CD4-positive, CD25-positive, alpha-beta regulatory T cell (primary cell): Measurements from ENCODE around the gene PELI3. TPM values are rescaled to one million over a fixed set of nuclear protein-coding genes. Genes with fewer than 3 reads are reported as not detected.
"Not testable (repeated sequence)": the region's sequence is repeated elsewhere in the genome, so short reads cannot be mapped to it uniquely, and the experiment has no call there.

Source experiments
- ATAC-seq, 2 donors: fragments of 150-1000 bp; cut with Tn5 transposase; one replicate each; pipeline ENCODE4 v1.10.0; 2021; ENCODE audit warnings: low read depth in 2 of 2, moderate number of reproducible peaks in 2 of 2, moderate library complexity in 1 of 2
- DNase-seq, 3 donors: peaks; one replicate each; pipeline versions ENCODE4 v3.0.0 to v3.0.0-alpha.2; 2012 to 2022; ENCODE audit warnings: mixed read lengths in 1 of 3
- H3K27ac ChIP-seq: one replicate; pipeline ENCODE4 v1.7.0; 2013; ENCODE audit warnings: mild to moderate bottlenecking, low read length; ENCODE audit not compliant: insufficient read depth, poor library complexity, severe bottlenecking
- H3K27me3 ChIP-seq: one replicate; pipeline ENCODE4 v1.7.0; 2013; ENCODE audit warnings: low read length; ENCODE audit not compliant: control insufficient read depth, insufficient read depth
- H3K36me3 ChIP-seq: one replicate; pipeline ENCODE4 v1.7.0; 2013; ENCODE audit warnings: mild to moderate bottlenecking, low read length, moderate library complexity; ENCODE audit not compliant: control insufficient read depth, insufficient read depth
- H3K4me1 ChIP-seq: 2 replicates; pipeline ENCODE4 v1.7.0; 2013; ENCODE audit warnings: mild to moderate bottlenecking, low read length; ENCODE audit not compliant: insufficient read depth, control insufficient read depth, poor library complexity, severe bottlenecking
- H3K4me3 ChIP-seq: one replicate; pipeline ENCODE4 v1.7.0; 2013; ENCODE audit warnings: low read depth, mild to moderate bottlenecking, low read length, moderate library complexity
- H3K9me3 ChIP-seq, 2 experiments: 1 replicate in 1 of 2; 2 replicates in 1 of 2; pipeline ENCODE4 v1.7.0; 2013; ENCODE audit warnings: low read length in 2 of 2, mild to moderate bottlenecking in 1 of 2, moderate library complexity in 1 of 2; ENCODE audit not compliant: control insufficient read depth in 2 of 2
- H3K27ac Mint-ChIP-seq, 3 donors: one replicate each; pipeline ENCODE4 v1.8.0; 2020 to 2022; ENCODE audit warnings: mild to moderate bottlenecking in 3 of 3, mixed read lengths in 3 of 3, moderate library complexity in 2 of 3
- H3K27me3 Mint-ChIP-seq: one replicate; pipeline ENCODE4 v1.8.0; 2022; ENCODE audit warnings: mild to moderate bottlenecking, mixed read lengths
- H3K36me3 Mint-ChIP-seq: one replicate; pipeline ENCODE4 v1.8.0; 2020; ENCODE audit warnings: mixed read lengths
- H3K4me1 Mint-ChIP-seq, 4 donors: one replicate each; pipeline ENCODE4 v1.8.0; 2020 to 2022; ENCODE audit warnings: mixed read lengths in 4 of 4, mild to moderate bottlenecking in 1 of 4
- H3K4me3 Mint-ChIP-seq, 4 donors: one replicate each; pipeline ENCODE4 v1.8.0; 2020 to 2022; ENCODE audit warnings: mild to moderate bottlenecking in 4 of 4, mixed read lengths in 4 of 4, moderate library complexity in 3 of 4
- H3K9me3 Mint-ChIP-seq, 7 donors: one replicate each; pipeline ENCODE4 v1.8.0; 2020 to 2022; ENCODE audit warnings: mixed read lengths in 7 of 7, mild to moderate bottlenecking in 3 of 7, moderate library complexity in 2 of 7
- polyA plus RNA-seq, 4 donors: library from polyadenylated mRNA; unstranded; fragments of 300-500 nt; fragmentation: Illumina TruSeq; gene quantifications; one replicate each; pipeline ENCODE4 v1.2.3, GENCODE V29; 2021
- total RNA-seq: library from RNA; stranded (reverse); gene quantifications from one replicate; pipeline ENCODE4 v1.2.3, GENCODE V29; 2022

The PELI3 gene
- total and polyA plus RNA-seq, 5 donors from 2014 or later = 4.4 to 9.6 (median 6.5) TPM

DNA sequence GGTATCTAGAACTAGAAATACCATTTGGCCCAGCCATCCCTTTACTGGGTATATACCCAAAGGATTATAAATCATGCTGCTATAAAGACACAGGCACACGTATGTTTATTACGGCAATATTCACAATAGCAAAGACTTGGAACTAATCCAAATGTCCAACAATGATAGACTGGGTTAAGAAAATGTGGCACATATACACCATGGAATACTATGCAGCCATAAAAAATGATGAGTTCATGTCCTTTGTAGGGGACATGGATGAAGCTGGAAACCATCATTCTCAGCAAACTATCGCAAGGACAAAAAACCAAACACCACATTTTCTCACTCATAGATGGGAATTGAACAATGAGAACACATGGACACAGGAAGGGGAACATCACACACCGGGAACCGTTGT is 2.6 kb upstream of the PELI3 start:
- not testable (repeated sequence) for H3K27ac Mint-ChIP-seq, DNase-seq, H3K4me3 ChIP-seq, H3K9me3 Mint-ChIP-seq, H3K27me3 ChIP-seq, H3K36me3 ChIP-seq, H3K27ac ChIP-seq, H3K27me3 Mint-ChIP-seq, H3K9me3 ChIP-seq, H3K36me3 Mint-ChIP-seq, ATAC-seq
- peaks cover 7 to 29% (median 18%) of the 10 kb centered on the region in 4 donors for H3K4me1 Mint-ChIP-seq
- peak overlapping the region in 1 of 4 donors; percentile 49 for H3K4me3 Mint-ChIP-seq
- H3K4me1 ChIP-seq = peaks cover 22% of the 10 kb centered on the region

DNA sequence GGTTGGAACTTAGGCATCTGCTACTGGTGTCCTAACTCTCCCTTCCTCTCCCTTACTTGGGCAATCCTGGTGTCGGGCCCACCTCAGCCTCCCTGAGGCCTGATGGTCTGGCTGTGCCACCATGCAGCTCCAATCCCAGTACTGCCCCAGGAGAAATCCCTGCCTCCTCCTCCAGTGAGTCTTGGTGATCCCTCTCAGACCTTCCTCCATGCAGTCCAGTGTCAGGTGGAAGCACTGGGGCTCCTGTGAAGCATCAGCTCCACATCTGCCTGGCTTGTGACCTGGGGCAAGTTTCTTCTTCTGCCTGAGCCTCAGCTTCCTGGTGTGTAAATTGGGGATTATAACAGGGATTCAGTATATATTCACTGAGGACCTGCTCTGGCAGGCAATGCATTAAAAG is 1.8 kb upstream of the PELI3 start:
- Mint-ChIP-seq H3K36me3 (peaks cover 9% of the 10 kb centered on the region), H3K4me3 (peak overlapping the region in 2 of 4 donors; percentile 11 to 49), H3K9me3 (peaks cover 0 to 5% (median 0%) of the 10 kb centered on the region in 7 donors), H3K27me3 (no peaks in the 10 kb centered on the region), H3K4me1 (peaks cover 7 to 29% (median 18%) of the 10 kb centered on the region in 4 donors), H3K27ac (peak overlapping the region in 2 of 3 donors; percentile 75 to 77)
- Histone ChIP-seq H3K4me1 (peaks cover 22% of the 10 kb centered on the region), H3K4me3 (no peak overlapping the region), H3K9me3 (no peaks in the 10 kb centered on the region), H3K36me3 (no peaks in the 10 kb centered on the region), H3K27me3 (no peaks in the 10 kb centered on the region), H3K27ac (no peak overlapping the region)
- DNase-seq (no peak), ATAC-seq (no peak)

DNA sequence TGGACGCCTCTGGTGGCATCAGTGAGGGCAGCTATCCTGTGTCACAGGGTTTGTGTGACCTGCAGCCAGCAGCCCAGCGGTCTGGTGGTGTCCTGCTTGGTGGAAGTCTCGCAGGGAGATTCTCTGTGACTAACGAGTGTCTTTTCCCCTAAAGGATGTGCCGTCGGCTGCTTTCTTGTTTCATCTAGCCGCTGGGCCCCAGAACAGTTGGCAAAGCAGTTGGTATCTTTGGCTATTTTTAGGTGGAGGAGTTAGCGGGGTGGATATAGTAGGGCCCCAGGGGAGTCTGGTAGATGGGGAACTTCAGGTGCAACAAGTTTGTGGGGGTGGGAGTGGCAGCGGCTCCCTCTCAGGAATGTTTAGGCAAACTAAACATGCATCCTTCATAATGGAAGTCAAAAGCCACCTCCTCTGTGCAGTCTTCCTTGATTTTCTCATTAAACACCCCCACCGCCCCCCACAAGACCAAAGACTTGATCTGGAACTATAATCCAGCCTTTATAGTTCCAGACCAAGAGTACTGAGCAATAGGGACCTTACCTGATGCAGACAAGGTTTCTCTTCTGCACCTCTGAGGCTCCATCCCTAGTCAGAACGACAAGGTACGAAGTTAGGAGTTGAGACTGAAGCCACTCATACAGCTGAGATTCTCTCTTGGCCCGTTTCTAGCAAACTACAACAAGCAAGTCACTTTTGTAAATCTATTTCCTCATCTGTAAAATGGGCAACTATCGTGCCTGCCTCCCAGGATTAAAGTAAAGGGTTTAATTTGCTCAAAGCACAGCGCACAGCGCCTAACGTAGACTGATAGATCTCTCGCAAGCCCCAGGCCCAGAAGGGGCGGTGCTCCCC is 1.1 kb upstream of the PELI3 start:
- ATAC-seq = no peak
- H3K4me1 ChIP-seq = peaks cover 22% of the 10 kb centered on the region
- peak overlapping the region; percentile 62 to 92 (median 88) for H3K4me3 Mint-ChIP-seq
- peaks cover 13% of the 10 kb centered on the region for H3K36me3 Mint-ChIP-seq
- peak overlapping the region; percentile 74 to 93 (median 93) for H3K27ac Mint-ChIP-seq
- H3K4me3 ChIP-seq = peak overlapping the region; percentile 10
- no peaks in the 10 kb centered on the region for H3K27me3 ChIP-seq
- H3K9me3 ChIP-seq = no peaks in the 10 kb centered on the region
- H3K27ac ChIP-seq = peak overlapping the region; percentile 90
- H3K36me3 ChIP-seq = no peaks in the 10 kb centered on the region
- H3K9me3 Mint-ChIP-seq = peaks cover 0 to 5% (median 0%) of the 10 kb centered on the region in 7 donors
- no peaks in the 10 kb centered on the region for H3K27me3 Mint-ChIP-seq
- peaks cover 8 to 29% (median 19%) of the 10 kb centered on the region in 4 donors for H3K4me1 Mint-ChIP-seq
- DNase-seq = no peak

DNA sequence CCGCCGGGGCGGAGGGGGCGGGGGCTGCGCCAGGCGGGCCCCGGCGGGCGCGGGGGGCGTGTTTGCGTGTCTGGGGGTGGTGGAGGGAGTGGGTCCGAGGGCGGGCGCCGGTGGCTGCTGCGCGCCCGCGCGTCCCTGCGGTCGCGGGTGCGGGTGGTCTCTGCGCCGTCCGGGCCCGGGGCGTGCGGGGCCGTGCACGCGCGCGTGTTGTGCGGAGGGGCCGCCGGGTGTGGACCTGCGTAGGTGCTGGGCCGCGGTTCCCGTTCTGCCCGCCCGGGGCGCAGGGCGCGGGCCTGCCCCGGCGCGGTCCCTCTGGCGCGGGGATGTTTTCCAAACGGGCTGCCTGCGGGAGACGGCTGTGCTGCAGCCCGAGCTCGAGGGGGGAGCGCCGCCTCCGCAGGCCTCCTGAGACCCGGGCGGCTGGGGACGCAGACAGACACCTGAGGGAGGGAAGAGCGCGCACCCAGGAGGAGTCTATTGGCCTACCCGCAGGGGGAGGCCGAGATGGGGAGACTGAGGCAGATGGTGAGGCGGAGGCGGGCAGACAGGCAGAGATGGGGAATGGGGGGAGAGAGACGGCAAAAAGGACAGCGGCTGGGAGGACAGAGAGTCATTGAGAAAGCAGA is 442 bp downstream of the PELI3 start:
- Mint-ChIP-seq H3K27me3 (no peaks in the 10 kb centered on the region), H3K27ac (peak overlapping the region in 2 of 3 donors; percentile 60 to 95), H3K9me3 (peaks cover 0 to 1% (median 0%) of the 10 kb centered on the region in 7 donors), H3K4me1 (peaks cover 8 to 29% (median 19%) of the 10 kb centered on the region in 4 donors), H3K4me3 (peak overlapping the region; percentile 88 to 95 (median 90)), H3K36me3 (peaks cover 13% of the 10 kb centered on the region)
- Histone ChIP-seq H3K27me3 (no peaks in the 10 kb centered on the region), H3K4me3 (peak overlapping the region; percentile 61), H3K9me3 (no peaks in the 10 kb centered on the region), H3K27ac (peak overlapping the region; percentile 52), H3K4me1 (peaks cover 22% of the 10 kb centered on the region), H3K36me3 (no peaks in the 10 kb centered on the region)
- ATAC-seq (peak; percentile 48 to 57), DNase-seq (peak in 2 of 3 donors; percentile 52 to 65)

DNA sequence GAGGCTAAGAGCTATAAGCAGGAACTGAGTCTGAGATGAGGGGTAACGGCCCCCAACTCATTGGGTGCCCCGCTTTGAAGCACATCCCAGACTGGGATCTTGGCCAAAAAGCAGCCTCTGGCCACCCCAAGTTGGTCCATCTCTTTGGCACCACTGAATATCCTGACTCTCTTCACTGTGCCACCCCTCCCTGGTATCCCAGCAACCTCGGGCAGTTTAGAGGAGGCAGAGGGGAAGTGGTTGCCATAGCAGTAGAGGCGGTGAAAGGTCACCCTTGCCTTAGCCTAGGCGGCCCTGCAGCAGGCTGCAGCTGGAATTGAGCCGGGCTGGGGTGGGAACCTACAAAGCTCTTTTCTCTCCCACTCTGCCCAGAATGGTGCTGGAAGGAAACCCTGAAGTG is 1.1 kb downstream of the PELI3 start:
- peak overlapping the region; percentile 61 for H3K4me3 ChIP-seq
- DNase-seq (peak in 2 of 3 donors; percentile 11 to 60), ATAC-seq (no peak)
- peaks cover 11% of the 10 kb centered on the region for H3K36me3 Mint-ChIP-seq
- H3K27me3 ChIP-seq = no peaks in the 10 kb centered on the region
- peak overlapping the region; percentile 84 to 95 (median 90) for H3K4me3 Mint-ChIP-seq
- H3K27me3 Mint-ChIP-seq = no peaks in the 10 kb centered on the region
- H3K9me3 ChIP-seq = no peaks in the 10 kb centered on the region
- H3K36me3 ChIP-seq = peaks cover 5% of the 10 kb centered on the region
- H3K9me3 Mint-ChIP-seq = peaks cover 0 to 1% (median 0%) of the 10 kb centered on the region in 7 donors
- peak overlapping the region in 2 of 3 donors; percentile 60 to 95 for H3K27ac Mint-ChIP-seq
- peaks cover 6 to 28% (median 19%) of the 10 kb centered on the region in 4 donors for H3K4me1 Mint-ChIP-seq
- peaks cover 22% of the 10 kb centered on the region for H3K4me1 ChIP-seq
- peak overlapping the region; percentile 52 for H3K27ac ChIP-seq

- DNase-seq = no peak
- Histone ChIP-seq H3K27ac (no peak overlapping the region), H3K27me3 (no peaks in the 10 kb centered on the region), H3K36me3 (peaks cover 5% of the 10 kb centered on the region), H3K9me3 (no peaks in the 10 kb centered on the region), H3K4me3 (no peak overlapping the region), H3K4me1 (peaks cover 22% of the 10 kb centered on the region)
- Mint-ChIP-seq H3K4me1 (peaks cover 4 to 28% (median 18%) of the 10 kb centered on the region in 4 donors), H3K9me3 (peaks cover 0 to 1% (median 0%) of the 10 kb centered on the region in 7 donors), H3K27me3 (no peaks in the 10 kb centered on the region), H3K4me3 (peak overlapping the region; percentile 78 to 91 (median 87)), H3K27ac (peak overlapping the region in 1 of 3 donors; percentile 29), H3K36me3 (peaks cover 4% of the 10 kb centered on the region)
- ATAC-seq = no peak
These were observed 2.0 kb downstream of the PELI3 start for GRCh38 chr11:66468691-66469090.

DNA sequence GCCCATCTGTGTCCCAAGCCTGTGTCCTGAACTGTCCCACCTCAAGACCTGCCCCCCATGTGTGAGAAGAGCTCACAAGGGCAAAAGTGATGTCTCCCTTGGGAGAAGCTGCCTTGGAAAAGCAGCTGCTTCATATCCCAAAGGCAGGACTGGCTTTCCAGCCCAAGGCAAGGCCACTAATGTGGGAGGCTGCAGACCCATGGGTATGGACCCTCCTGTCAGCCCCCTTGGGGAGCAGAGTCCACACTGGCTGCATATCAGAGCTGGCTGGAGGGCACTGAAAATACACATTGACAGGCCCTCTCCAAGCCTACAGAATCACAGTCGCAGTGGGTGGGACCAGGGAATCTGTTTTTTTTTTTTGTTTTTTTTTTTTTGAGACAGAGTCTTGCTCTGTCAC is 2.7 kb downstream of the PELI3 start:
- H3K4me1 Mint-ChIP-seq = peaks cover 4 to 28% (median 18%) of the 10 kb centered on the region in 4 donors
- H3K9me3 ChIP-seq = no peaks in the 10 kb centered on the region
- no peaks in the 10 kb centered on the region for H3K9me3 Mint-ChIP-seq
- H3K27ac ChIP-seq = no peak overlapping the region
- no peak for DNase-seq
- H3K27me3 ChIP-seq = no peaks in the 10 kb centered on the region
- no peak overlapping the region for H3K27ac Mint-ChIP-seq
- H3K27me3 Mint-ChIP-seq = no peaks in the 10 kb centered on the region
- no peak overlapping the region for H3K4me3 ChIP-seq
- peak overlapping the region in 1 of 4 donors; percentile 38 for H3K4me3 Mint-ChIP-seq
- no peak for ATAC-seq
- peaks cover 8% of the 10 kb centered on the region for H3K36me3 Mint-ChIP-seq
- H3K4me1 ChIP-seq = peaks cover 22% of the 10 kb centered on the region
- H3K36me3 ChIP-seq = peaks cover 5% of the 10 kb centered on the region
